HUDEP-2 (cell line): Measurements from ENCODE around the gene GSTA4.
A peak's percentile ranks its signal among the peaks of the same experiment; 100 is the strongest.
"Not testable (repeated sequence)": the region's sequence is repeated elsewhere in the genome, so short reads cannot be mapped to it uniquely, and the experiment has no call there.

Source experiments
- DNase-seq, 76 experiments: peaks; one replicate each; lab custom pipeline; 2025; ENCODE audit not compliant: unreplicated experiment in 76 of 76; lab: John Stamatoyannopoulos, UW

Gene GSTA4

DNA sequence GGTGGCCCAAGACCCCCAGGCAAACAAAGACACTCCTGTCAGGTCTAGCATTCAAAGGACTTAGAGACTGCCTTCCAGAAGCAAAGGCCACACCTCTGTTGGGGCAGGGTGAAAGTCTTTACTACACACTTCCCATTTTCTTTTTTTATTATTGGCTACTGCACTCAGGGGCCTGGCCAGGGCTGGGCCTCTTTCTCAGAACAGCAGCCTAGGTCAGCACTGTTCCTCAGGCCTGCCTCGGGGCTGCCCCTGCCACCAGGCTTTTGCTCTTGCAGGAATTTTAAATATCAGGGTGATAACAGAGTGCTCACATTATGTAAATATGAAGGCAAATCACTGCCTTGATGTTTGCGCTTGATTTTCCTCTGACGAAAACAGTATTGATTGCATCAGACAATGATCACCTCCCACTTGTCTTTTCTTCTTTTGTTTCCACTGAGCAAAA is 18.5 kb downstream of the GSTA4 start:
- no peak for DNase-seq

GRCh38 chr6:52976149-52976548 is 18.9 kb downstream of the GSTA4 start:
- no peak for DNase-seq

- DNase-seq, result no peak
Observed at GRCh38 chr6:52975580-52975979, 19.5 kb downstream of the GSTA4 start.

DNA sequence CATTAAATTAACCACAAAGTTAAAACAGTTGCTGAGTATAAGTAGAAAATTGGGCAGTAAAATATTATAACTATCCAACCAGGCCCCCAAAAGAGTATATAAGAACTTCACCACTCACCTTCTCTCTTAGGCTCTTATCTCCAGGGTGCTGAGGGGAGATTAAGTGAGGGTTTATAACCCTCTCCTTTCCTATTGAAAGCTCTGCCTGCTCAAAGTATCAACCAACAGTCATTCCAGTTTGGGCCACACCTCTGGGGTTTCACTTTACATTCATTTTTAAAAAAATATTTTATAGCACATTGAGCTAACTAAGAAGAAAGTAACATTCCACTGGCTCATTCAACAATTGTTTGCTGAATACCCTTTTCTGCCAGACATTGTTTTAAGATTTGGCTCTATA is 22.1 kb downstream of the GSTA4 start:
- DNase-seq, result no peak

DNA sequence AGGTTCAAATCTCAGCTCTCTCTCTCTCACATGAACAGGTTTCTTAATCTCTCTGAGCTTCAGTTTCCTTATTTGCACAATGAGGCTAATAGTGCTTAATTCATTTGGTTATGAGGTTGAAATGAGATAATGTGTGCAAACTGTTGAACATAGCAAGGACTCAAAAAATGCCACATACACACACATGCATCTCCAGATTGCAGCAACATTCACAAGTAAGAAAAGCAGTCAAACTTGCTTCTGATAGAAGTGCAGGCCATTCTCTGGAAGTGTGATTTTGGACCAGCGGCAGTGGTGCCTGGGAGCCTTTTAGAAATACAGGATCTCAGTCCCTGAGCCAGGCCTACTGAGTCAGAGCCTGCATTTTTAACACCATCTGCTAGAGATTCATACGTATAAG is 25.7 kb downstream of the GSTA4 start:
- no peak for DNase-seq

DNA sequence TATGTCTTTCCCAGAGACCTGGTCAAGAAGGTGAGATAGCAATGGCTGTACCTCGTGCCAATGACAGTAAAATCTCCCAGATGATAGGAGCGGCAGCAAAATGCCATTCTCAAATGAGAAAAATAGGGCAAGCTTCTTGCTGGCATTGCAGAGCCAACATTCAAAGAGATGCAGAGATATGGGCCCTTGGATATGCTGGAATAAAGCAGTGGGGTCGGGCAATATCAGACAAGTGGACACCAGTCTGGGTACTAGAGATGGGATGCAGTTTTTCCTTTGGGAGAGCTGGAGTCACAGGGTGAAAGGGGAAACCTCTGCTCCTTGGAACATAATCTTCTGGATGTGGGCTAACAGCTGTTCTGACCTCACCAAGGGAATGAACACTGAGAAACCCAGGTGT is 29.0 kb downstream of the GSTA4 start:
- DNase-seq, result no peak

DNA sequence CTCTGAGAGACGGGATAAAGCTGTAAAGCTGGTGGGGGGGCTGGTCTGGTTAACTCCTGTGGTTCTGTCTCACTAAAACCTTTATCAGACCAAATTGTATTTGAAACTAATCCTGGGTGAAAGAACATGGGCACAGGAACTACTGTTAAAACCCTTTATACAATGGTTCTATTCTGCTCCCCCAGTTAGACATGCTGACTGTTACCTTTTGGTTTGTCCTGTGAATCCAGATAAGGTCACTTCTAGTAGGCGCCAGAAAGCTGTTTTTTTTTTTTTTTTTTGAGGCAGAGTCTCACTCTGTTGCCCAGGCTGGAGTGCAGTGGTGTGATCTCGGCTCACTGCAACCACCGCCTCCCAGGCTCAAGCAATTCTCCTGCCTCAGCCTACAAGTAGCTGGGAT is 29.7 kb downstream of the GSTA4 start:
- peak in 1 of 76 experiments; percentile 21 for DNase-seq

DNA sequence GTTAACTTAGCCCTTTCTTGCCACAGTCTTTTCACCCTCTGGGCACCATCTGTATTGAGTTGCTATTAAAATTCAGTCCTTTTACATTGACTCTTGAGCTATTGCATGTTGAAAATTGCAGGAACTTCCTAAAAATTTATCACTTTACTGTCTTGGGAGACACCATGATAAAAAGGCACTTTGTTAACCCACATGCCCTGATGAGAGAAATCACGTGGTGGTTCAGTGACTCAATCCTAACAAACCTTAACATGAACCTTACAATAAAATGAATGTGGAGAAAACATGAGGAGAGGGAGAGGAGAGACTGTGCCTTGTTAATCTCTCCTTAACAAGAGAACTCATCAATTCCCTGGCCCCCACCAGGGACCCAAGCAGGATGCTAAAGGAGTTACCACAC is 30.8 kb downstream of the GSTA4 start:
- no peak for DNase-seq

DNA sequence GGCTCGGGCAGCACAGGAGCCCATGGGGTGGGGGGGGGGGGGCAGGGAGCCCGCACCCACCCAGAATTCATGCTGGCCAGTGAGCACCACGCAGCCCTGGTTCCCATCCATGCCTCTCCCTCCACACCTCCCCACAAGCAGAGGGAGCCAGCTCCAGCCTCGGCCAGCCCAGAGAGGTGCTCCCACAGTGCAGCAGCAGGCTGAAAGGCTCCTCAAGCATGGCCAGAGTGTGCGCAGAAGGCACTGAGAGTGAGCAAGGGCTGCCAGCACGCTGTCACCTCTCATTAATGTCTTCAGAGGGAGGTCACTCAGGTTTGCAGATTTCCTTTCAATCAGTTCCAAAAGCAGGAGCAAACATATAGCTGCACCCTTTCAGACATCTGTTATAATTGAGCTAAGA is 32.4 kb downstream of the GSTA4 start:
- DNase-seq, result no peak

DNA sequence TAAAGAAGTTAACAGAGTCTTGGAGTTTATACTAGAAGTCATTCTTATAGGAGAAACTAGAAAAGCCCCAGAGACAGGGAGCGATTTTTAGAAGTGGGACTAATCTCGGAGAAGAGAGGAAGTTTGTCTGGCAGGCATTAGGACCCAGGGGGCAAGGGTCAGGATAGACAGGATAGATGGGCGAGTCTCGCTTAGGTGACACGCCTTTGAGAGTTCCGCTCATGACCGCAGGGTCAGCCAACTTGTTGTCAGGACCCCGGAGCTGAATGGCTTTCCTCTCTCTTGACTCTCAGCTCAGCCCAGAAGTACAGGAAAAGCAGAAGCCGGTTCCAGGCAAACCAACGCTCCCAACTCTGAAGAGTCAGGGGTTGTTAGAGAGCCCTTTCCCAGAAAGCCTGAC is 34.1 kb downstream of the GSTA4 start:
- not testable (repeated sequence) for DNase-seq

GRCh38 chr6:52960211-52960610 is 34.9 kb downstream of the GSTA4 start:
- DNase-seq, result not testable (repeated sequence)

GRCh38 chr6:52958546-52959255 is 36.4 kb downstream of the GSTA4 start:
- DNase-seq, result no peak

GRCh38 chr6:52955871-52956270 is 39.2 kb downstream of the GSTA4 start:
- no peak for DNase-seq

GRCh38 chr6:52953911-52954839 is 40.9 kb downstream of the GSTA4 start:
- no peak for DNase-seq

DNA sequence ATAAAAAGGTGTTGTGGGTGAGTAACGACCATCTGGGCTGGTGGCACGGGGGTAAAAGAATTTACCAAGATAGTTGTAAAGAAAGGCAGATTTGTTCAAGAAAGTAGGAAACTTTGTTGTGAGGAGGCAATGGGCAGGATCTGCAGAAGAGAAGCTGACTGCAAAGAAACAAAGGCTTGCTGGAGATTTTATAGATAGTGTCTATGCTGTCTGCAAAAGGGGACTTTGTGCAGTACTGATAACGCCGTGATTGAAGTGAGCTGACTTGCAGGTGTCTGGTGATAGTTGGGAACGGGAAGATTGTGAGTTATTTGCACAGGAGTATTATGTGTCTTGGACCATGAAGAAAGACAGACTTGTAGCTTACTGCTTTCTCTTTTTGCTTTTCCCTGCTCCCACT is 48.8 kb downstream of the GSTA4 start:
- peak in 4 of 76 experiments; percentile 3 to 14 (median 10) for DNase-seq

- not testable (repeated sequence) for DNase-seq
Observed at GRCh38 chr6:52942821-52943220, 52.3 kb downstream of the GSTA4 start.

DNA sequence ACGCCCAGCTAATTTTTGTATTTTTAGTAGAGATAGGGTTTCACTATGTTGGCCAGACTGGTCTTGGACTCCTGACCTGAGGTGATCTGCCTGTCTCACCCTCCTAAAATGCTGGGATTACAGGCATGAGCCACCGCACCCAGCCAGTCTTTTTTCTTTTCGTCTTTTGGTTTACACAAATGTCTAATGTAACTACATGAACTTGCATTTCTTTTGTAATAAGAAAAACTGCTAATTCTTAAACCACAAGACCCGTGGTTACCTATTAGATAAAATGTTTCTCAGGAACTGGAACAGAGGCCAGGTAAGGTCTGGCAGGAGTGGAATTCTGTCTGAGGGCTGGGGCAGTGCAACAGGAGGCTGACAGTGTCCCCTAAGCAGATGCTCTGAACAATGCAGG is 52.9 kb downstream of the GSTA4 start:
- DNase-seq, result no peak

- no peak for DNase-seq
Observed at GRCh38 chr6:52937908-52938307, 57.2 kb downstream of the GSTA4 start.

DNA sequence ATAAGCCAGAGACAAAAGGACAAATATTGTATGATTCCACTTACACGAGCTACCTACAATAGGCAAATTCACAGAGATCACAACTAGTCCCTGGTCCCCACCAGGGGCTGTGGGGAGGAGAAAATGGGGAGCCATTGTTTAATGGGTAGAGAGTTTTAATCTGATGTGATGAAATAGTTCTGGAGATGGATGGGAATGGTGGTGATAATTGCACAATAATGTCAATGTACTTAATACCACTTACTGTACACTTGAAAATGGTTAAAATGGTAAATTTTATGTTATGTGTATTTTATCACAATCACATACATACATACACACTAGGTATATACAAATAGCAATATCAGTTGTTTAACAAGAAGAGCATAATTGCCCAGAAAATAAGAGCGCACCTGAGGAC is 61.3 kb downstream of the GSTA4 start:
- DNase-seq, result no peak

DNA sequence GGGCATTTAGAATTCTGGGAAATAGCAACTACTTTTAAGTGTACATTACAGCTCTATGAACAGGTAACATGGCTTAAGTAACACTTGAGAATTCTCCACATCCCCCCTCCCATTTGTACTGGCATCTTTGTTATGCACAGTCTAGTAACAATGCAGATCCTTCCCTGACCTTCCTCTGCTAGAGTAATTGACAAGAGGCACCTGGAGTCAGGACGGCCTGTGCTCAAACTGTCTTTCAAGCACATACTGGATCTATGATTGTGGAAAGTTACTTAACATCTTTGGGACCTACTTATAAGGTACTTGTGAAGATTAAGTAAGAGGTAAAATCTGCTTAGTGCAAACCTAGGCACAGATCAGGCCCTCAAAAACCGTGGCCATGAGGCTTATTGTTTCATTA is 63.7 kb downstream of the GSTA4 start:
- DNase-seq, result no peak

- peak in 73 of 76 experiments; percentile 22 to 99 (median 88) for DNase-seq
Observed at GRCh38 chr6:52929321-52930164, 65.5 kb downstream of the GSTA4 start.
